NCI-H146 (cell line): ENCODE measurements around the gene RHOB.
"Not testable (repeated sequence)": the region's sequence is repeated elsewhere in the genome, so short reads cannot be mapped to it uniquely, and the experiment has no call there.

Source experiments
- DNase-seq: peaks from one replicate; lab custom pipeline; 2025; lab: John Stamatoyannopoulos, UW

The RHOB gene

DNA sequence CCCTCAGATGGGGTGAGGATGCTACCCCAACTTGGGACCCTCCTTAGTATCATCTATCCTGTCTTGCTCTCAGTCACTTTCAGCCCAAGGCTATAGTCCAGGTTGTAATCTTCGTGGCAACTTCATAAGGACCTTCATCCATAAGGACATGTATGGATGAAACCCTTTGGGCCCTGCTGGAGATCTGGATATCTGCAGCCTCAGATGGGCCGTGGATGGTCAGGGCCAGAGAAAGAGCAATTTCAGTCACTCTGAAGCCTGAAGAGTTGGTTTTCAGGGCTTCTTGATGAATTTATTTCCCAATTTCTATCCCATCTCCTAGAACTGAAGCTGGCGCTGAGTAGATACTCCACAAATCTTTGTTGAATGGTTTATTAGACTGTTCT lies 28.7 kb downstream of the RHOB start:
- DNase-seq: no peak

DNA sequence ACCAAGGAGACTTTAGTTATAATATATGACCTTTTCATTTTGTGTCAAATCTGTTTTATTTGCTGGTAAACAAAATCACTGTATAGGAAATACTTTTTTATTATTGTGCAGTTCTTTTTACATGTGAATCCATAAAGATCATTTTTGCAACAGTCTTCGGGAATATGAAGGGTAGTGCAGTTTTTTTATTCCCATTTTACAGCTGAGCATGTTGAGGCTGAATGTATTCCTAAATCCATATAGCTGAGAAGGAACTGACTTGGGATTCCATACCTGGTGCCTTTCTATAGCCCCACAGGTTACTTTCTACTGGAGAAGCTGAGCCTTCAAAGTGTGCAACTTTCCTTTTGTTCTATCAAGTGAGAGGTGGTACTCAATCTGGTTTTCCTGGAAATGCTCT lies 29.6 kb downstream of the RHOB start:
- no peak for DNase-seq

DNA sequence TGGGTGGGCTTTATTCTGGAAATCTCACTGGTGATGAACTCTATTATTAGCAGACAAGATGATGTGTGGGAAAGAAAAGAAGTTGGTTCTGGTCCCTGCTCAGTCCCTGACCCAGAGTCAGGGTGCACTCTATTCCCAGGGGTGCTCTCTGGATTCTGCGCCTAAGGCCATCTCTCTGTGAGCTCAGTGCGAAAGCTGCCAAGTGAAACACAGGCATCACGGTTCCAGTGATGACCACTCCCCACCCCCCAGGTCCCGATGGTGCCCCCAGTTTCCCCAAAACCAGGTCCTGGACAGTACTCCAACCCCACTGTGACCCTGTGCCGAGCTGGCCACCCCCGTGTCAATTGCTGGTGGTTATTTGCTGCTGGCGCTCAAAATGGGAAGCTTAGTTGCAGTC lies 30.1 kb downstream of the RHOB start:
- DNase-seq: no peak

DNA sequence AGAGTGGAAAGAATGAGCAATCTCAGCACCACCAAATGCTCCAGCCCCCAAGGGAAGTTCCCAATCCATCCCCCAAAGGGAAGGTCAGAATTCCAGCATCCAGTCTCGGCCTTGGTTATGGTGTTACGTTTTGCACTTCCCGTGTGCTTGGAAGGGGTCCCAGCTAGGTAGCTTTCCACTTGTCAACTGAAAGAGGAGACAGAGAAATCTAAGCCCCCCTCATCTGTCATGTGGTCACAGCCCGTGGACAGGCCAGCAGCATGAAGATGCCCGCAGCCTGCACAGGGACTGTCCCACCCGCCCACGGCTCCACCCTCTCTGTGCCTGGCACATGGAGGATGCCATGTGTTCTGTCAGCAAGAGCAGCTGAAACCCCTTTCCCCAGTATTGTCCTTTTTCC lies 32.1 kb downstream of the RHOB start:
- no peak for DNase-seq

DNA sequence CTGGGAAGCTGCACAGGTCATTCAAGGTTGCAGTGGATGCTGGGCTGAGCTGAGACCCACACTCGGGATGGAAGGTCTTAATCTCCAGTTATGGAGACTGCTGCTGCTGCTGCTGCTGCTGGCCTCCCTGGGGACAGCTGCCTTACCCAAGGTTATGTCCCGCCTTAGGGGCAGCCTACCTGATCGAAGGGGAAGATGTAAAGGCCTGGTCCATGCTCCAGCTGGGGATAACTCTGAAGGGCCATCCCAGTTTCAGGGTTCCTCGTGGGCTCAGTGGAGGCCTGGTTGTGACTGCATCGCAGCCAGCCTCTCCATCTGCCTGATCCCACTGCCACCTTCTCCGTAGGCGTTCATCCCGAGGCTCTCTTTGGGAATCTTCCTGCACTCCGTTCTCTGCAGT lies 33.0 kb downstream of the RHOB start:
- DNase-seq: no peak

DNA sequence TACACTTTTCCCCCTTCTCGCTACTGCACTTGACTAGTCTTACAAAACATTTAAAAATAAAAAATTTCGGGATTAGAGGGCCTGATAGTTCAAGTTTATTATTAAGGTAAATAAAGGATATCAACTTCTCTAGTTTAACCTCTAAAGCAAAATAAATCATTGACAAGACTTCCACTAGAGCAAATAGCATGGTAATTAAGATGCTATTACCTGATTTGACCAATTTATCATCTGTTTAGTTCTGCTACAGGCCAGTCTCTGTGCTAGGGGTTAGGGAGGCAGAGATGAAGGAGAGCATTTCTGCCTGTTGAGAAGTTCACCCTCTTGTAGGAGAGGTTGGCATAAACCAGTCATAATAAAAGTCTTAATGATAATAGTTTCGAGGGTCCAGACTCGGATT lies 34.0 kb downstream of the RHOB start:
- DNase-seq: no peak

DNA sequence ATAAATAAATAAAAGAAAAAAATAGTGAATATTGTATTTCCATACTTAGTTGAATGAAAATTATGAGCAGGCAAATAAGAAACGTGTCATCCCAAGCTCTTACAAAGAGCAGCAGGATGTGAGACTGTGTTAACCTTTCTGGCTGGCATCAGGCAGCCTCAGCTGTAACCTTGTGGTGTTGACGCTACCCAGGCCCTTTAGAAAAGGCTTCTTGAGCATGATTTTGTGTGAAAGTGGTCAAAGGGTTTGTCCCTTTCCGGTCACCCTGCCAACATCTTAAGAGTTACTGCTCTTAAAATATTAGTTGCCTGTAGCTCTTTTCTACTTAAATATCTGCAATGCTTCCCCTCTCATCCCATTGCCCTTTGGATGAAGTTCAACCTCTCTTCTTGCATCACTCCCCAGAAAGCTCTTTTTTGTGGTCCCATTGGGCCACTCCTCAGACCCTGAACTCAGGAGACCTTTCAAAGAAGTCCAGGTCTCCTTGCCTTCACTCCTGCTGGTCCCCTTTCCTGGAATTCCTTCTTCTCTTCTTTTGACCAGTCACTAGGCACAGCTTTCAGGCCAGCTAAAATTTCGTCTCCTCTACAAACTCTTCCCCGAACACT lies 35.0 kb downstream of the RHOB start:
- no peak for DNase-seq

DNA sequence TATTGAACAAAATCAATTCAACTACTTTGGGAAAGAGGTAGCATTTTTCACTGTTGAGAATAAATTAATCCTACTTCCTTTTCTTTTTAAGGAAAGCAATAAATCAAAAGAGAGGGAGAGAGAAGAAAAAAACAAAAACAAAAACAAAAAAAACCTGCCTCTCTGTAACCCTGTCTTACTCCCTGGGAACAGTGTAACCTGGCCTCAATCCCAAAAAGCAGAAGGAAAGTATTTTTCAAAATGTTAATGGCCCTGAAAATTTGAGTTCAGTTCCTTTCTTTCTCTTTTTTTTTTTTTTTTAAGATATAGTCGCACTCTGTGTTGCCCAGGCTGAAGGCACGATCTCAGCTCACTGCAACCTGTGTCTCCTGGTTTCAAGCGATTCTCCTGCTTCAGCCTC lies 35.9 kb downstream of the RHOB start:
- DNase-seq: no peak

DNA sequence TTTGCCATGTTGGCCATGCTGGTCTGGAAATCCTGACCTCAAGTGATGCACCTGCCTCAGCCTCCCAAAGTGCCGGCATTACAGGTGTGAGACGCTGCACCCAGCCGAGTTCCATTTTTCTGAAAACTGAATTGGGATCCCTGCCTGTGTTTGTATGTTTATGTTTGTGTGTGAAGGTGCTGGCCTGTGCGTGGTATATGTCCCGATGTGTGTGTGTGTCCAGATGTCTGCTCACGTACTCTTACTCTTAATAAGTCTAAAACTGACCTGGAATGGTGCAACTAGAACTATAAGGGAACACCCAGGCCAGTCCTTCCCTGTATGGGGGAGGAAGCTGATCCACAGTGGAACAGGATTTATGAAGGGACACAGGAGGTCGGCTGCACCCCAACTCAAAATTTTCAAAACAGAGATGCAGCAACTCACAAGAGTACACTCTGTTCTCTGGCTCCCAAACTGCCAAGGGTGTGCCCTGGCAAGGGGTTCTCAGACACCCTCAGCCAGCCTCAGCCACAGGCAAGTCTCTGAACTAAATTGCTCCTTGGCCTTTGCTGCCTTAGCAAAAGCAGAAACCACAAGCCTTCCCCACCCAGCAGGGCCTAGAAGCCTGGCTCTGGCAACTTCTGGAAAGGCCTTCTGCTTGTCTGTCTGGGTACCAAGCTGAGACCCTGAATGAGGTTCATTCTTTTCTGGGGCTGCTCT lies 36.5 kb downstream of the RHOB start:
- no peak for DNase-seq

DNA sequence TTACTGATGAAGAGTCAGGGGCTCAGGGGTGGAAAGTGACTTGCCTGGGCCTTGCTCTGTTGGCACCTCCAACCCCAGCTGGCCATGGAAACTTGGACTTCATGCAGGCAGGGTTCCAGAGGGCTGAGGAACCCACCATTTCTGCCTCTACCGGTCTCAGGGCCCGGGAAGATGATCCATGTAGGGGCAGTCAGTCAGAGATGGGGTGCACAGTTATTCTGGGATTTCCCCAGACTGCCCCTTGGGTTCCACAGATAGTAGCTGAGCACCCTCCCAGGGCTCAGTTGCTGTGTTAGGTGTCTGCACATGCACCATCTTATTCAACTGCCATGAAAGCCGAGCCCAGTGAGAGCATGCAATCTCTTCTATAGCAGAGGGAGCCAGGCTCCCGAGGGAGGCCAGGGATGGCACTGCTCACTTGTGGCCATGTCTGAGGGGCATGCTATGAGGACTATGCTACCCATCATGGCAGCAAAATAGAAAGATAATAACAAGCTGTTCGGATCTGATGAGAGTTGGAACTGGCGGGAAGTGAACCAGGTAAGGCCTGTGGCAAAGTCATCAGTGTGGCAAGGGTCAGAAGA lies 37.3 kb downstream of the RHOB start:
- no peak for DNase-seq

DNA sequence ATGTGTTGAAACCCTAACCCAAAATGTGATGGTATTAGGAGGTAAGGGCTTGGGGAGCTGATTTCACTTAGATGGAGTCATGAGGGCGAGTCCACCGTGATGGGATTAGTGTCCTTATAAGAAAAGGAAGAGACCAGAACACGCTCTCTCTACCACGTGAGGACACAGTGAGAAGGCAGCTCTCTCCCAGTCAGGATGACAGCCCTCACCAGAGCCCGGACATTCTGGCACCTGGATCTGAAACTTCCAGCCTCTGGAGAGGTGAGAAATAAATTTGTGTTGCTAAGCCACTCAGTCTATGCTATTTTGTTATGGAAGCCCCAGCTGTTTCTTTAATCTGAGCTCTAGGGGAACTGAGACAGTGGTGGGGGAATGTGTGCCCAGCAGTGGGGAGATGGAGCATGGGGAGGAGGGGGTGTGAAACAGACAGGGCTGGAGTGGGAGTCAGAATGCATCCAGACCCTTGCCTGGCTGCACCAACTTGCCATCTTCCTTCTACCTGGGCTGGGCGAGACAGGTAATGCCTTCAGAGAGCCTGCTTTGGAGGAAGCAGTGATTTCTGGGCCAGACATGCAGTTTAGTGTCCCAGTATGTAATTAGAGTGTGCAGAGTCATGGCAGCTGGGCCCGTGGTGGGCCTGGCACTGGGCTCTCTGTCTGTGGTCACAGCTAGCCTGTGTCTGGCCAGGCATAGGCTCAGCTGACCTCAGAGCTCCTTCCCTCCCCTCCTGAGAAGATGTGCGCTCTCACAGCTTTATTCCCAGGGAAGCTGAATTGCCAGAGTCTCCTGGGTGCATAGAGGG lies 38.1 kb downstream of the RHOB start:
- no peak for DNase-seq

DNA sequence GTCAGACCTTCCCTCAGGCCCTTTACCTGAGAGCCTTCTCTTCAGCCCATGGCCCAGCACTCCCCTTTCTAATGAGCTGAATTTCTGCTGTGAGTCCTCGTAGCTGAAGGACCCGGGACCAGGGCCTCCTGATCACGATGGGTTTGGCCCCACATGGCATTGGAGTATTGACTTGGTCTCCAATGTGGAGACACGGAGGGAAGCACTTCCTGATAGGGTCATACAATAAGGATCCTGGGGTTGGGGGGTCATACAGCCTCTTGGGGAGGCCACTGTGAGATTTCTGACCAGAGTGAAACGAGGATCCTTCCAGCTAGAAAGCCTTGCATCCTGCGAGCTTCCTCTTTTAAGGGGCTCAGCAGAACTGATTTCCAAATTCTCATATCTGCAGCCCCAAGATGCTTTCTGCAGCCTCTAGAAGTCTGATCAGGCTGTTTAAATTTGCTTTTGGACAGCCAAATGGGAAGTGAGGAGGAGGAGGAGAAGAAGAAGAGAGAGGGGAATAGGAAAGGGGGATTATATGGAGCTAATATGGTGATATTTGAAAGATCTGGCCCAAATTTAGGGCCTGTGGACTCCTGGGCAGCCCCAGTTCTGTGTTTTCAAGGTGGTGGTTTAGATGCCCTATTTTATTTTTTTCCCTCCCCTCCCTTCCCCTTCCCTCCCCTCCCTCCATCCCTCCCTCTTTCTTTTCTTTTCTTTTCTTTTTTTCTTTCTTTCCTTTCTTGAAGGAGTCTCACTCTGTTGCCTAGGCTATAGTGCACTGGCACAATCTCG lies 38.9 kb downstream of the RHOB start:
- no peak for DNase-seq

DNA sequence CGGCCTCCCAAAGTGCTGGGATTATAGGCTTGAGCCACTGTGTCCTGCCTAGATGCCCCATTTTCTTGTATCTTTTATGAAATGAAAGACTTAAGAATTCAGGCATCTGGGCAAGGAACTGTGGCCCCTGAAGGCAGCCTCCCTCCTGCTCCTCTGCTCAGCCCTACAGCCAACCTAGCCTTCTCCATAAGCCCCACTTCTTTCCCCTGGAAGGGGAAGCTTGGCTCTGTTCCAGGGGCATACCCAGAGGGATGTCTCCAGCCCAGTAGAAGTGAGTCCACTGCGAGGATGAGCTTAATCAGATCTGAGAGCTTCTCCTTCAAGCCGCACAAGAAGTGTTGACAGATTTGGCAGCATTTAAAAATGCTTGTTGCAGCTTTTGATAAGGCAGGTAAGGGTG lies 39.7 kb downstream of the RHOB start:
- DNase-seq: no peak

DNA sequence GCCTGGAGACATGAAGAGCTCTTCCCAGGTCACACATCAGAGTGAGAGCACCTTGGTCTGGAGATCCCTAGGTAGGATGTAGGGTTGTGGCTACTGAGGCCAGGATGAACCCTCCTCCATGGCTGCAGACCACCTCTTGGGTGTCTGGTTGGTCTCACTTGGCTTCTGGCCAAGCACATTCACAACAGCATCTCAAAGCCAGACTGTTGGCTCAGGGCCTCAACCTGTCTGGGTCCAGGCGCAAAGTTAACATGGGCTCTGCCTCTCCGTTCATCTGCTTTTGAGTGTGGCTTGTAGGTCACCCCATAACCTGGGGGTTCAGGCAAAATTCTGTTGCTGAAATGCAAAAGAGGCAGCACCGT lies 40.1 kb downstream of the RHOB start:
- no peak for DNase-seq

DNA sequence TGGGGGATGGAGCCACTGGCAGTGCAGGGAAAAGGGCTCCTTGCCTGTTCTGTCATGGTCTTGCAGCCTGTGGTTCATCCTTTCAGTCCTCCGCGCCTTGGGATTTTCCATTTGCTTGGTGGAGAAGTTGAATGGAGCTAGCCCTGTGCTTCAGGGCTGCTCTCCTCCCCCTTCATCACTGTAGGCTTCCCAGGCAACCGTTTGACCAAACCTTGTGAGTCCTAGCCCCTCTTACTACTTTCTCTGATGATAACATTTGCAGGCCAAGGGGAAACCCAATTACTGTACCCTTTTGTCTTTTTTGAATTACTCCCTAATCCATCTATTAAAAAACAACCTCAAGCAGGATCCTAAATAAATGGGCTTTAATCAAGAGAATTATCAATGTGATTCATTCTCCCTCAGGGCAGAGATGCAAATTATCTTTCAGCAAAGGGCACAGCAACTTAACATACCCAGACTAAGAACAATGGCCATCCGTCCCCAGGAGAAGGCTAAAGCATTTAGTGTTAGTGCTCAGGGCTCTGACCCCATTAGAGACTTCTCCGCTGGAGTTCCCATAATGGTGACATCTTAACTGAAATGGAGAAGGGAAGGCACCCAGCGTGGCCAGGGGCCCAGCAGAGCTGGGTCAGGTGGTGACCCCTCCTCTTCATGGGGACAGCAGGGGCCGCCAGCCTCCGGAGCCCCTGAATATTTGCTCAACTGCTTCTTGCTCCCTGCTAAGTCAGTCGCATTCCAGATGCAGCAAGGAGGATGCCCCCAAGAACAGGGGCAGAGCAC lies 40.7 kb downstream of the RHOB start:
- peak; percentile 57 for DNase-seq

DNA sequence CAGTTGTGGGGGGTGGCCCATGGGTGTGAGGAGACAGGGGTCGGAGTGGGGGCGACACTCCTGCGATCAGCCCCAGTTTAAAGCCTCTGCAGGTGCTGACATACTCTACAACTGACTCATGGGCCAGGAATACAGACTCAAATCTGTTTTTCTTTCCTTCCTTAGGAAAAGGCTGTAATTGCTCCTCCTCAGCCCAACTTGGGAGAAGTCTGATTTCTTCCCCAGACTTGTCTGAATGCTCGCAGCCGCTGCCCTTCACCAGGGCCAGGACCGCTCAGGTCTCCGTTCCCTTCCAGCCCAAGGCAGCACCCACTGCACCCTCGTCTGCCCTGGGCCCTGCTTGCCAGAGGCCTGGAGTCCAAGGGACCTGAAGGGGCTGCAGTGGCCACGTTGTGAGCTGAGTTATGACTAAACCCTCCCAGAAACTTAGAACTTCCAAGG lies 41.3 kb downstream of the RHOB start:
- DNase-seq: no peak

DNA sequence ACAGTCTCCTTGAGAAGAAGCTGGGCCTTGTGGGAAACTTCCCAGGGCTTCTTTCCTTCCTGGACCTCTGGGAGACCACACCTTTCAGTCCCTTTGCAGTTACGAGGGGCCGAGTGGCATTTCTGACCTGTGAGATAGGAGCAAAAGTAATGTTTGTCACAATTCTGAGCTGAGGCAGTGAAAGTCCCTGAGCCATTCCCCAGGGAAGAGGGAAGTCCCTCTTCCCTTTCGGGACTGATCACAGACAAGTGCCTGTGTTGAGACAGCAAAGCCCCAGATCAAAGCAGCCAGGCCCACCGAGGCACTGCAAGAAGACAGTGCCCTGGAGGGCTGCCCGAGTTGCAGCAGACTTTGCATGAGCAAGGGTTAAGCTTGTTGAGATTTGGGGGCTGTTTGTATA lies 41.9 kb downstream of the RHOB start:
- no peak for DNase-seq

DNA sequence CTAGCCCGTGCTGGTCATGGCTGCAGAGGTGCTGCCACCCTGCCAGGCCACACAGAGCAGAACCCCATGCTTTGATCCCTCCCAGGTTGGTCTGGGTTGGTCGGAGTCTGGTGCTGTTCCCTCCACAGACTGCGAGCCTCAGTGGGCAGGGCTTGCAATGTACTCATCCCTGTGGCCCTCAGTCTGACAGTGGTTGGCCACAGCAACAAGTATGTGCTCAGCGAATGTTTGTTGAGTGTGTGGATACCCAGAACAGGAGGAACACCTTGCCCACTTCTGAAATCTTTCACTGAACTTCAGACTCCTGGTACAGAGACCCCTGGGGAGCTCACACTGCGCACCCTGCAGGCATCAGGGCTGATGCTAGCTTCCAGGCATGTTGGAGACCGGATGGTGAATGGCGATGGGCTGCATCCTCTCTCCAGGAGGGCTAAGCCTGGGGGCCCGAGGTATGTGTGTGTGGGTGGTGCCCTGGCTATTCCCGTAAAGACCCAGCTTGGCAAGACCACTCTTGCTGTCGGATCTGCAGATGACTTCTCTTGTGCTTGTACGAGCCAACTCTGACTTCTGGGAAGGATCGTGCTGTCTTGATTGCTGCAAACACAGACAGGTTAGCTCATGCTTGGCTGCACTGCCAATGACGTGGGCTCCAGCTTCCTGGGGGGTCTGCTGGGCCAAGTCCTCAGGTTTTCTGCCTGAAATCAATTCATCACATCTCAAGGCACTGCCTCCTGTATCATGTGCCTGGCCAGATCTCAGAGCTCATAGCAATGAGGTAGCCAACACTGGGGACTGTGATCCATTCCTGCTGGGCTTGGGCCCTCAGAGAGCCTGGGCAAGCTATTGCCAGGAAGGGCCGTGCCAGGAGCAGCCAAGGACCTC lies 43.7 kb downstream of the RHOB start:
- no peak for DNase-seq

DNA sequence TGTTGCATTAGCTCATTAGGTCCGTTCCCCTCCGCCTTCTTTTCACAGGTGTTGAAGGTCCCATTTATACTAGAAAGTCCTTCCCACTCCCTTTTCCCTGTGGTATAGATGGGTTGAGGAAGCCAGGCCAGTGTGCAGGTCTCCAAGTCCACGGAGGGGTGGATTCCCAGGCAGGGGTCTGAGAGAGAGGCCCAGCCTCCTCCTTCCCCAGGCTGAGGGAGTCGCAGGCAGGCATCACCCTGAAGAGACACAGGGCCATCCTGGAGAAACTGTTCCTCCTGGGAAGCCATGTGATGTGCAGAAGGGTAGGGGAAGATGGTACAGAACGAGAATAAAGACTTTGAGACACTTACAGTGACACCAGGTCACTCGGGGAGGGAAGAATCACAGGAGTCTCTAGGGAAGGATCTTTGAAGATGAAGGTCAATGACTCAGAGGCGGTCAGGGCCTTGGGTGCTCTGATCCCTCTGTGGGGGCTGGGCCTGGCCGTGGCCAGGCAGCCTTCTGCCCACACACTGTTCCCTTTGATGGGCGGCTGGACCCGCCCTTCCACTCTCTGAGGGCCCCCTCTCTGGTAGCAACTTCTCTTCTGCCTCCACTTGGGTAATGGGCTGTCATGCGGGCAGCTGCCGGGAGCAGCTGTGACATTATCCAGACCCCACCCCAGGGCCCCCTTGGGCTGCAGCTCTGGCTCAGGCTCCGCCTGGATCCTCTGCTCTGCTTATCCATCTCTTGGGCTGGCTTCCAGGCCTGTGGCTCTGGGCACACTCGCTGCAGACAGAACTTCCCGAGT lies 45.1 kb downstream of the RHOB start:
- DNase-seq: no peak

DNA sequence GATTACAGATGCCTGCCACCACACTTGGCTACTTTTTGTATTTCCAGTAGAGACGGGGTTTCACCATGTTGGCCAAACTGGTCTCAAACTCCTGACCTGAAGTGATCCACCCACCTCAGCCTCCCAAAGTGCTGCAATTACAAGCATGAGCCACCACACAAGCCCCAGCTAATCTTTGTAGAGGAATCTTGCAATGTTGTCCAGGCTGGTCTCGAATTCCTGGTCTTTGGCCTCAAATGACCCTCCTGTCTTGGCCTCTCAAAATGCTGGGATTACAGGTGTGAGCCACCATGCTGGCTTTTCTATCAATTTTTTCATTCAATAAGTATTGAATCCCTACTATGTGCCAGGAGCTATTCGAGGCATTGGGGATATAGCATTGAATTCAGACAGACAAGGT lies 46.2 kb downstream of the RHOB start:
- not testable (repeated sequence) for DNase-seq
